HS-5 (cell line): ENCODE data around the gene GLDN.
"Not testable (repeated sequence)": the region's sequence is repeated elsewhere in the genome, so short reads cannot be mapped to it uniquely, and the experiment has no call there.

ENCODE experiments used
- DNase-seq: peaks from one replicate; pipeline ENCODE4 v3.0.0-alpha.2; 2012; ENCODE audit warnings: low read depth

GLDN gene

DNA sequence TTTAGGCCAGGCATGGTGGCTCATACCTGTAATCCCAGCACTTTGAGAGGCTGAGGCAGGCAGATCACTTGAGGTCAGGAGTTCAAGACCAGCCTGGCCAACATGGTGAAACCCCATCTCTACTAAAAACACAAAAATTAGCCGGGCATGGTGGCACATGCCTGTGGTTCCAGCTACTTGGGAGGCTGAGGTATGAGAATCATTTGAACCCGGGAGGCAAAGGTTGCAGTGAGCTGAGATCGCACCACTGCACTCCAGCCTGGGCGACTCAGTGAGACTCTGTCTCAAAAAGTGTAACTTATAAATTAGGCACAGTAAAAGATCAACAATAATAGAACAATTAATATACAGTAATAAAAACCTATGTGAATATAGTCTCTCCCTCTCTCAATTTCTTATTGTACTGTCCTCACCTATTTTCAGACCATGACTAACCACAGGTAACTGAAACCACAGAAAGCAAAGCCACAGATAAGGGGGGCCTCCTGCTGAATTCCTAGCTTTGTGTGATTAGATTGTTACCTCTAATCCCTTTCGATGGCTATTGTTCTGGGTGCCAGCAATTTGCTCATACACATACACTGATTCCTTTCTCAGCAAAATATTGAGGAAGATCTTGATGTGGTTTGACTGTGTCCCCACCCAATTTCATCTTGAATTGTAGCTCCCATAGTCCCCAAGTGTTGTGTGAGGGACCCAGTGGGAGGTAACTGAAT lies 104.7 kb downstream of the GLDN start:
- DNase-seq = not testable (repeated sequence)

DNA sequence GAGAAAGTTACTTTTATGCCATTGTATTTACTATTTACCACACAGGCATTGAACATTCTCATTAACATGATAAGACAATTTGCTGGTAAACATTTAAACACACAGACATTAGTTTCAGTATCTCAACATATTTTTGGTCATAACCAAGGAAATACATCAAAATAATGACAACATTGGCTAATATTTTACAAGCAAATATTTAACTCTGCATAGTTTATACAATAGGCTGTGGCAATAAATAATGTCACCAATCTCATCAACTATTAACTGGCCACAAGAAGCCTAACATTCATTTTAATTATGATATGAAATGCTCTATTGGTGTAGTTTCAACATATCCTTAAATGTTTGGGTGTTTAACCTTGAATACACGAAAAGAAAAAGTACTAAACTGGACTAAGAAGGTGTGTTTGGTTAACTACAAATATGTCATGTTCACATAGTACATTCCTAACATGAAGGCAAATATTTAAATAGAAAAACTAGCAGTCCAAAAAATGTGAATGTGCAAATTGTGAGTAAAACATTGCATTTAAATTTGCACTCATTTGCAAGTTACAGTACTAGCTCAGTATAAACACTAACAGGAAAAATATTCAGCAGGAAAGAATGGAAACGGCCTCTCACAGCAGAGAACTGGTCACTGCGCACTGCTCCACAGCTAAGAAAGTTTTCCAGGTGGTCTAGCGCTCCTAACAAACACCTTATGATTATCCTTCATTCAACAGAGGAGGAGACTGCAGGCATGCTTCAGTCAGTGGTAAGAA lies 106.6 kb downstream of the GLDN start:
- no peak for DNase-seq

DNA sequence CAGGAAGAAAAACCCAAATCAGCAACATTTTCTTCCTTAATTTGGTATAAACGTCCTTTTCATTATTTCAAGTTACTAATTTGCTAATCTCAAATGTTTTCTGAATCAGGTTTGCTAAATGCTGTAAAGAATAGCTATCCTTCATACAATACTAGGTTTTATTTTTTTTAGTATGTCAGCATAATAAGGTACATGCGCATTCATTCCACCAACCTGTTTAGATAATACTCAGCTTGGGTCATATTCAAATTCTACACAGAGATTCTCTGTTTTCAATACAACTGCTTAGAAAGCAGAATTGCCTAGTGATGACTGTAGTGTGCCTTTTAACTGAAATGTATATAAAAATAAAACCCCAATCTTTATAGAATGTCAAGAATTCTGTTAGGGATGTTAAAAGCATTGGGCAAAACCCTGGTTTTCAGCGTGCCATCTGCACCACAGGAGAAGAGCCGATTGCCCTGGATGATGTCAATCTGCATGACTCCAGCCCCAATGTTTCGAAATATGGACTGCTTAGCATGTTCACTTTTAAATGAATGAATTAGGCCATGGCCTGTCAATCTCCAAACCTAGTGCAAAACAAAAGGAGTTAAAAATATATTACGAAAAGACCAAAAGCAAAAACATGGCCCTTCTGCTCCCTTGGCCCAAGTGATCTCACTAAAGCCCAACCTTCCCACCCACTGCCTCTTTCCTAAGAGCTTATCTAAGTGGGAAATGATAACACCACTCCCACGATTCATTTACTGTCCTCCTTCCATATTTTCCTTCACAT lies 107.4 kb downstream of the GLDN start:
- no peak for DNase-seq

DNA sequence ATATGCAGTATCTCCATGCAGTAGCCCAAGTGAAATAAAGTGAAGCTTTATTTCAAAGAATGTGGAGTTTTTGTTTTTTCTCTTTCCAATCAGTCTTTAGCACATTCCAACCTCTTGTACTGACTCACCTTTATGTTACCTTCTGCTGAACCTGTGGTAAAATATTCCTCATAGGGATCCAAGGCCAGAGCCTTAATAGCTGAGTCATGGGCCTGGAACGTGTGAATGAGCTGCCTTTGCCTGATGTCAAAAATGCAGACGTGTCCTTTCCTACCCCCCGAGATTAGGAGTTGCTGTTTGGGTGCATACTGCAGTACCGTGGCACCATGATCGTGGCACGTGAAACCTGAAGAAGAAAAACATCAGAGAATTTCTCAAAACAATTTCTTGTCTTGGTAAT lies 108.5 kb downstream of the GLDN start:
- no peak for DNase-seq
